GM21515 (cell line): ENCODE results near the gene TM4SF1.

Experiments
- ATAC-seq: cut with Tn5 transposase; IDR thresholded peaks from one replicate; pipeline ENCODE4 v1.9.1; 2021; ENCODE audit not compliant: unreplicated experiment

Gene TM4SF1

GRCh38 chr3:149377408-149378364, at the start of gene TM4SF1:
TM4SF1 (minus strand) TSS chr3:149377649; CDS start chr3:149377547, 102 bp downstream.
- ATAC-seq, result no peak

GRCh38 chr3:149426325-149426724, 48.9 kb upstream of the TM4SF1 start:
- ATAC-seq, result no peak

- no peak for ATAC-seq
Observed at GRCh38 chr3:149424918-149425317, 47.5 kb upstream of the TM4SF1 start.

GRCh38 chr3:149421764-149422163, 44.3 kb upstream of the TM4SF1 start:
- ATAC-seq, result no peak

- ATAC-seq, result no peak
Observed at GRCh38 chr3:149419816-149420215, 42.4 kb upstream of the TM4SF1 start.

GRCh38 chr3:149417727-149418126, 40.3 kb upstream of the TM4SF1 start:
- no peak for ATAC-seq

- peak; percentile 72 for ATAC-seq
Observed at GRCh38 chr3:149417174-149417573, 39.7 kb upstream of the TM4SF1 start.

- ATAC-seq, result no peak
Observed at GRCh38 chr3:149415484-149415883, 38.0 kb upstream of the TM4SF1 start.

GRCh38 chr3:149414557-149415231, 37.2 kb upstream of the TM4SF1 start:
- no peak for ATAC-seq

- ATAC-seq, result no peak
Observed at GRCh38 chr3:149411583-149411982, 34.1 kb upstream of the TM4SF1 start.

- no peak for ATAC-seq
Observed at GRCh38 chr3:149409351-149409750, 31.9 kb upstream of the TM4SF1 start.

- no peak for ATAC-seq
Observed at GRCh38 chr3:149407898-149408297, 30.4 kb upstream of the TM4SF1 start.

GRCh38 chr3:149406244-149406752, 28.8 kb upstream of the TM4SF1 start:
- ATAC-seq, result no peak

- no peak for ATAC-seq
Observed at GRCh38 chr3:149403443-149403842, 26.0 kb upstream of the TM4SF1 start.

- ATAC-seq, result no peak
Observed at GRCh38 chr3:149402481-149402880, 25.0 kb upstream of the TM4SF1 start.

- ATAC-seq, result no peak
Observed at GRCh38 chr3:149401926-149402310, 24.5 kb upstream of the TM4SF1 start.

- no peak for ATAC-seq
Observed at GRCh38 chr3:149401212-149401925, 23.9 kb upstream of the TM4SF1 start.

GRCh38 chr3:149400645-149401044, 23.2 kb upstream of the TM4SF1 start:
- ATAC-seq, result no peak

GRCh38 chr3:149398296-149398695, 20.8 kb upstream of the TM4SF1 start:
- no peak for ATAC-seq

- ATAC-seq, result no peak
Observed at GRCh38 chr3:149397528-149397927, 20.1 kb upstream of the TM4SF1 start.

- no peak for ATAC-seq
Observed at GRCh38 chr3:149396476-149396875, 19.0 kb upstream of the TM4SF1 start.
